ENCODE data around the gene MAML1.

Gene MAML1

DNA sequence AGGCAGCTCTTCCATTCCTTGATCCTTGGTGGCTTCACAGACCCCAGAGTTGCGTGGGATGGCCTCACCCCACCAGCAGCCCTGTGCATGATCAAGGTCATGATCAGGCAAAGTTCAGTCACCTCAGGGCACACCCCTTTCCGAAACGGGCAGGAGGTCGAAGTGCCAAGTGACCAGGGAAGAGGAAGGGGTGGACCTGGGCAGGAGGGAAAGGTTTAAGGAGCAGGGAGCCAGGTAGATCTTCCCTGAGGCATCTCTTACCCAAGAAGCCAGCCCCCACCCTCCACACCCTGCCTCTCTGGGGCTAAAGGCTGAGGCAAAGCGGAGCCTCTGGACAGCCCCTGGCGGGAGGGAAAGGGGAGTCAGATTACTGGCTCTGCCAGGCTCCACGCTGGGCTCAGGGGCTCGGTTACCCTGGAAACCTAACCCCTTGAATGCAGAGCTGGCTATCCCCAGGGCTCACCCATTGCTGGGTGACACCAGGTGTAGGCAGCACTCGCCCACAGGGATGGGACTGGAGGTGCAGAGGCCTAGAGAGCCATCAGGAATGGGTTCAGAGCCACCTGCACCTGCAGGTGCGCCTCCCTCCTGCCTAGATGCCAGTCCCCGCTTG is 70.4 kb downstream of the MAML1 start:
- H3K4me3 ChIP-seq (ENCODE audit: low read depth, low read length) = no peak overlapping the region
- TF ChIP-seq, protein P1, sequence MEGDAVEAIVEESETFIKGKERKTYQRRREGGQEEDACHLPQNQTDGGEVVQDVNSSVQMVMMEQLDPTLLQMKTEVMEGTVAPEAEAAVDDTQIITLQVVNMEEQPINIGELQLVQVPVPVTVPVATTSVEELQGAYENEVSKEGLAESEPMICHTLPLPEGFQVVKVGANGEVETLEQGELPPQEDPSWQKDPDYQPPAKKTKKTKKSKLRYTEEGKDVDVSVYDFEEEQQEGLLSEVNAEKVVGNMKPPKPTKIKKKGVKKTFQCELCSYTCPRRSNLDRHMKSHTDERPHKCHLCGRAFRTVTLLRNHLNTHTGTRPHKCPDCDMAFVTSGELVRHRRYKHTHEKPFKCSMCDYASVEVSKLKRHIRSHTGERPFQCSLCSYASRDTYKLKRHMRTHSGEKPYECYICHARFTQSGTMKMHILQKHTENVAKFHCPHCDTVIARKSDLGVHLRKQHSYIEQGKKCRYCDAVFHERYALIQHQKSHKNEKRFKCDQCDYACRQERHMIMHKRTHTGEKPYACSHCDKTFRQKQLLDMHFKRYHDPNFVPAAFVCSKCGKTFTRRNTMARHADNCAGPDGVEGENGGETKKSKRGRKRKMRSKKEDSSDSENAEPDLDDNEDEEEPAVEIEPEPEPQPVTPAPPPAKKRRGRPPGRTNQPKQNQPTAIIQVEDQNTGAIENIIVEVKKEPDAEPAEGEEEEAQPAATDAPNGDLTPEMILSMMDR (IDR thresholded peaks at IDR 0.05; ENCODE audit: low read depth, low read length) = no peak

DNA sequence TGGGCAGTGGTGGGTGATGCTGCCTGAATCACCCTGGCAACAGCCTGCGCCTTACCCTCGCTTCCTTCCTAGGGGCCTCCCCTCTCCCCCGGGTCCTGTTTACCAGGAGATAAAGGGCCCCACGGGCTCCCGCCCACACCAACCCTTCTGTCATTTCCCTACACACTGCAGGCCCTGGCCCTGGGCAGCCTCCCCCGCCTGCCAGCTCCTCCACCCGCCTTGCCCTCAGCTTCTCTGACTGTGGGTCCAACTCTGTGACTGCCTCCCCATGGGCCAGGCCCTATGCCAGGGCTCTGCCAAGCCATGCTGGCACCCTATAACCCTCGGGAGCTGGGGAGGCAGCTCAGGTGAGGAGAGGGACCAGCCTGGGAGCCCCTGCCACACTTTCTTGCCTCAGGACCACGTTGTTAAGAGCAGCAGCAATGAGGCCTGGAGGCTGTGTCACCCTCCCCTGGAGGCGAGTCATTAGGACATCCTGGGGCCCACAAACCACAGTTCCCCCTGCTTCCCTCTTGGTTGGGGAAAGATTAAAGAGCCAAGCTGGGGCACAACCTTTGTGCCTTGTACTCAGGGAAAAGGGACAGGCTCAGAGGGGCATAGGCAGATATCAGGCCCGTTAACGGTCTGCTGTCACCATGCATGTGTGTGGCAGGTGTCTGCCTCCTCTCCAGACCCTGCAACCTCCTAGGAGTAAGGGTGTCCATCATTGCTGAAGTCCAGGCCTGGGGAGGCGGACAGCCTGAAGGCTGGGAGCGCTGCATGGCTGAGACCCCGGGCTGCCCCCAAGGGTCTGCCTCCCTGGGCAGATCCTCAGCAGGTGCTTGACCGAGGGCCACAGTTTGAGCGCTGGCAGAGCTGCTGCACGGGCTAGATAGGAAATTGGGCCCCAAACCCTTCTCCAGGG is 71.3 kb downstream of the MAML1 start:
- no peak overlapping the region for H3K4me3 ChIP-seq (ENCODE audit: low read depth, low read length)
- TF ChIP-seq, protein P1 (IDR thresholded peaks at IDR 0.05; ENCODE audit: low read depth, low read length) = no peak

DNA sequence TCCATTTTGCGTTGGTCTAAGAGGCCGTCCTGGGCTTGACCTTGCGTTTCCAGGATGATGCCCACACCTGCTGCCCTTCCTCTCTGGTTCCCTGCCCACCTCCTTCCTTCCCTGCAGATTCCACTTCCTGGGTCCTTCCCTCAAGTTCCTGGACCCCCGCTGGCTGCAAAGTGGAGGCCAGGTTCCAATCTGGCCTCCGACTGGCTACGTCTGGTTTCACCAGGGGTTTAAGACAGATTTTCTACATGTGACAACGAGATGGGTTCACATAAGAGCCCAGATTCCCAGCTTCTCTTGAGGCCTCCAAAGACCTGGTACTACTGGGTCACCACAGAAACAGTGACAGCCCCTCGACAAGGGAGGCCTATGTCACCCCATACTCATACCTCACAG is 71.9 kb downstream of the MAML1 start:
- TF ChIP-seq, protein P1 (IDR thresholded peaks at IDR 0.05; ENCODE audit: low read depth, low read length) = no peak
- peak overlapping the region; percentile 72; the same call in 1 of the 2 replicates for H3K4me3 ChIP-seq (ENCODE audit: low read depth, low read length)

DNA sequence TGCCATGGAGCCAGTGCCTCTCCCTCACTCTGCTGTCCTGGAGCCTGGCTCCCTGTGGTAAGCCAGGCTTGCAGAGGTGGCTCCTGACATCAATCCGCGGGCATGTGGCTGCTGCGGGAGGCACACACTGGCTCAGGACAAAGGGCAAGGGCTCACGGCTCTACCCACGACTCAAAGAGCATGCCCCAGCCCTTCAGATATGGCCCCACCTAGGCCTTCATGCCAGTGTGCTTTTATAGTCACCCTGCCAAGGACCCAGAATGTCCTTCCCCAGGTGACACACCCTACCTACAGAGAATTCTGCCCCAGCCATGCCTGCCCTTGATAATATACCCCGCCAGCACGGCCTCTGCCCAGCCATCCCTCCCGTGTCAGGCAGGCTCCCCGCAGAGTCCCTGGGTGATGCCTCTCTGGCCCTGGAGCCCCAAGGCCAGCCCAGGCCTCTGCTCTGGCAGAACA is 72.5 kb downstream of the MAML1 start:
- TF ChIP-seq, protein P1 (IDR thresholded peaks at IDR 0.05; ENCODE audit: low read depth, low read length) = no peak
- H3K4me3 ChIP-seq (ENCODE audit: low read depth, low read length) = peak overlapping the region; percentile 72

DNA sequence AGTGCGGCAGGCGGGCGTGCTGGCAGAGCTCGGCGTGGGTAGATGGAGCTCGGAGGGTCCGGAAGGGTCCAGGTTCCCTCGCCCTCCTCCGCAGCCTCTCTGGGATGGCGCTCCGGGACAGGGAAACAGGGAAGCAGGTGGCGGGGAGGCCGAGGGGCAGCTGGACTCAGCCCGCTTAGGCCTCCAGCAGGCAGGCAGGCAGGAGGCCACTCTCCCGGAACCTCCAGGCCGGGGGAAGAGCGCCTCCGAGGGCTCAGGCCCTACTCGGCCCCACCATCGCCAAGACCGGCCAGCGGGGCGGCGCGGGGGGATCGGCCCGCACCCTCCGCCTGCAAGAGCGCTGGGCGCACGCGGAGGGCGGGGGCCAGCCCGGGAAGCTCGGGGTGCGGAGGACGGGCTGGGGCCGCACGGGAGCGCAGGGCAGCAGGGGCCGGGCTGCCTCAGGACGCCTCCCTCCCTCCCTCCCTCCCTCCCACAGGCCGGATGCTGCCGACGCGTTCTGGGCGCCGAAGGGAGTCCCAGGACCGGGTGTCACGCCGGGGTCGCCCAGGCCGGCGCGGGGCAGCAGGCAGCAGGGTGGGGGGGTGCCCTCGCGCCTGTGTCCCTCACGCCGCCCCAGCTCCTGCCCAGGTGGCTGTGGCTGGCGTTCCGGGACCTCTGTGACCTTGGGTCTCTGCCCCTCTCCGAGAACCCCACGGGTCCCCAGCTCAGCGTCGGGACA is 73.1 kb downstream of the MAML1 start:
- peak overlapping the region; percentile 72 for H3K4me3 ChIP-seq (ENCODE audit: low read depth, low read length)
- TF ChIP-seq, protein P1 (IDR thresholded peaks at IDR 0.05; ENCODE audit: low read depth, low read length) = no peak

DNA sequence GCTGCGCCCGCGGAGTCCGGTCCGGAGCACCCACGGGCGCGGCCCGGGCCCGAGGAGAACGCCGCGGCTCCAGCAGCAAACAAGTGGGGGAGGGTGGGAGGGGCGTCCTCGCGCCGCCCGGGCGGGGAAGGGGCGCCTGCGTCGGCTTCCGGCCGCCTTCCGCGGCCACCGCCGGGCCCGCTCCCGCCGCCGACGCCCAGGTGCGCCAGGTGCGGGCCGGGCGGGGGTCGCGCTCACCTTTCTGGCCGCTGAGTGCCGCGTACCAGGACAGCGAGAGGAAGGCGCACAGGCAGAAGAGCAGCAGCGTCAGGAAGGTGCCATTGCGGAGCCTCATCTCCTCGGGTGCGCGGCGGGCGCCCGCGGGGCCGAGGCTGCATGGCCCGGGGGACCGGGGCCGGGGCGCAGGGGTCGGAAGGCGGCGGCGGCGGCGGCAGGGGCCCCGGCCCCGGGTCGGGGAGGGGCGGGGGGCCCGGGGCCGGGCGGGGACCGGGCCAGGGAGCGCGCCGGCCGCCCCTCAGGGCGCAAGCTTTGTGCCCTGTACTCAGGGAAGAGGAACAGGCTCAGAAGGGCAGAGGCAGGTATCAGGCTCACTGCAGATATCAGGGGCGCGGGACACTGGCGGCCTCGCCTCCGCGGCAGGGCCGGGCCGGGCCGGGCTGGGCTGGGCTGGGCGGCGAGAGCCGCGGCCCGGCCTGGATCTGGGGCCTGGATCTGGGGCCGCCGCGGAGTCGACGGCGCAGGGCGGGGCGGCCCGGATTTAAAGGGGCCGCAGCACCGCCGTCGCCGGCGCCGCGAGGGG is 73.8 kb downstream of the MAML1 start, which contains the start of gene MGAT4B:
Gene MGAT4B, minus strand, starts transcription at position 617 of the 799 bp plus-strand sequence. Its CDS starts 283 bp downstream, at position 334.
- TF ChIP-seq, protein P1 (IDR thresholded peaks at IDR 0.05; ENCODE audit: low read depth, low read length) = no peak

More for the DNA sequence above, 73.8 kb downstream of the MAML1 start, which contains the start of gene MGAT4B:
- peak within 1 kb of the TSS; percentile 72 for H3K4me3 ChIP-seq (ENCODE audit: low read depth, low read length)
